ENCODE data around the gene ANKIB1. TPM values are rescaled to one million over a fixed set of nuclear protein-coding genes. Genes with fewer than 3 reads are reported as not detected.

ANKIB1 gene
- polyA plus RNA-seq, 1 of the 3 experiments (the other 2 are of a cell fraction) = 24.6 TPM

GRCh38 chr7:92255308-92255707 lies 9.5 kb downstream of the ANKIB1 start (continued):
- TF ChIP-seq IRF3 (IDR thresholded peaks at IDR 0.05; ENCODE audit: low read depth, low read length) = no peak

- Histone ChIP-seq H3K27ac (ENCODE audit: low read depth in 2 of 2, low read length in 1 of 2) (no peak overlapping the region), H3K36me3 (replicated peaks in 1 of 2; ENCODE audit: control insufficient read depth in 1 of 2, insufficient read depth in 2 of 2, low read length in 1 of 2) (peaks cover 4 to 17% of the 10 kb centered on the region in 2 experiments), H3K4me2 (no peak overlapping the region), H3K9ac (no peak overlapping the region), H4K20me1 (ENCODE audit: insufficient read depth) (peaks cover 22% of the 10 kb centered on the region; the same call in 1 of the 2 replicates), H3K79me2 (ENCODE audit: insufficient read depth) (peaks cover 98% of the 10 kb centered on the region), H2AFZ (ENCODE audit: low read depth) (no peak overlapping the region), H3F3A (replicated peaks; ENCODE audit: insufficient read depth) (peaks cover 14% of the 10 kb centered on the region), H3K27me3 (ENCODE audit: insufficient read depth) (no peaks in the 10 kb centered on the region), H3K9me2 (no peaks in the 10 kb centered on the region), H3K9me3 (peaks cover 14% of the 10 kb centered on the region), H3K4me1 (ENCODE audit: control insufficient read depth in 1 of 2, insufficient read depth in 2 of 2, low read depth in 1 of 2, low read length in 1 of 2) (no peaks in the 10 kb centered on the region; a peak in 1 of 4 replicates), H3K4me3 (ENCODE audit: low read depth in 2 of 2, low read length in 1 of 2) (no peak overlapping the region)
- ChIA-PET CTCF (interaction anchor here (1.2 kb wide), 1 partner anchor 20 kb away, joined by 3 read pairs; no protein-coding TSS in a partner anchor), POLR2A (no interaction called here)
- TF ChIP-seq RXRA (IDR thresholded peaks at IDR 0.05; ENCODE audit: borderline replicate concordance, low read depth) = no peak
- no peak for TF ChIP-seq JUND (IDR thresholded peaks at IDR 0.05)
- TF ChIP-seq RAD21 (IDR thresholded peaks at IDR 0.05; ENCODE audit: low read length) = no peak
- 92% methylated on average over 4 of the region's 4 CpGs for WGBS (ENCODE audit: low lambda C conversion rate)
- no peak for DNase-seq
Observed at GRCh38 chr7:92259062-92259461, 13.3 kb downstream of the ANKIB1 start.

GRCh38 chr7:92259610-92260247 lies 14.0 kb downstream of the ANKIB1 start:
- peaks cover 98% of the 10 kb centered on the region for H3K79me2 ChIP-seq (ENCODE audit: insufficient read depth)
- H3K9ac ChIP-seq = no peak overlapping the region
- TF ChIP-seq FOXM1 (IDR thresholded peaks at IDR 0.05; ENCODE audit: low read depth) (no peak), SMC3 (IDR thresholded peaks at IDR 0.05; ENCODE audit: low read depth, low read length) (no peak), RFX5 (IDR thresholded peaks at IDR 0.05; ENCODE audit: low read length) (no peak), YY1 (IDR thresholded peaks at IDR 0.05; ENCODE audit: low read depth) (no peak), TAF1 (IDR thresholded peaks at IDR 0.05; ENCODE audit: borderline replicate concordance, low read depth, low read length) (no peak), EP300 (IDR thresholded peaks at IDR 0.05; ENCODE audit: borderline replicate concordance in 1 of 2, low read depth in 1 of 2, low read length in 1 of 2) (no peak), MEF2A (IDR thresholded peaks at IDR 0.05; ENCODE audit: borderline replicate concordance, low read depth) (no peak), SIN3A (IDR thresholded peaks at IDR 0.05; ENCODE audit: borderline replicate concordance, low read depth, low read length) (no peak), TEAD4 (IDR thresholded peaks at IDR 0.05; ENCODE audit: borderline replicate concordance, insufficient read depth) (no peak), FOSL2 (IDR thresholded peaks at IDR 0.05; ENCODE audit: borderline replicate concordance, low read depth) (no peak), NRF1 (IDR thresholded peaks at IDR 0.05; ENCODE audit: low read depth, low read length) (no peak), USF2 (IDR thresholded peaks at IDR 0.05; ENCODE audit: borderline replicate concordance, low read depth, low read length) (no peak)
- no peak overlapping the region for H2AFZ ChIP-seq (ENCODE audit: low read depth)
- H3K4me2 ChIP-seq = no peak overlapping the region
- H3K27ac ChIP-seq (ENCODE audit: low read depth in 2 of 2, low read length in 1 of 2) = no peak overlapping the region
- ChIA-PET CTCF (interaction anchor here (1.2 kb wide), 1 partner anchor 19 kb away, joined by 3 read pairs; no protein-coding TSS in a partner anchor), POLR2A (no interaction called here)
- H3K9me2 ChIP-seq = no peaks in the 10 kb centered on the region
- H3K4me1 ChIP-seq (ENCODE audit: control insufficient read depth in 1 of 2, insufficient read depth in 2 of 2, low read depth in 1 of 2, low read length in 1 of 2) = no peaks in the 10 kb centered on the region; a peak in 1 of 4 replicates
- peaks cover 4 to 23% of the 10 kb centered on the region in 2 experiments for H3K36me3 ChIP-seq (replicated peaks in 1 of 2; ENCODE audit: control insufficient read depth in 1 of 2, insufficient read depth in 2 of 2, low read length in 1 of 2)
- H3K4me3 ChIP-seq (ENCODE audit: low read depth in 2 of 2, low read length in 1 of 2) = no peak overlapping the region
- 92% methylated on average over 2 of the region's 2 CpGs for WGBS (ENCODE audit: low lambda C conversion rate)
- peaks cover 15% of the 10 kb centered on the region for H3K9me3 ChIP-seq
- H3K27me3 ChIP-seq (ENCODE audit: insufficient read depth) = no peaks in the 10 kb centered on the region
- H4K20me1 ChIP-seq (ENCODE audit: insufficient read depth) = peaks cover 22% of the 10 kb centered on the region; the same call in 1 of the 2 replicates
- DNase-seq = no peak
- peaks cover 13% of the 10 kb centered on the region for H3F3A ChIP-seq (replicated peaks; ENCODE audit: insufficient read depth)
